Tibial artery (tissue), 4 donors: ENCODE results near the gene UST.

ENCODE experiments used
- DNase-seq, 2 donors: peaks; one replicate each; pipeline ENCODE4 v3.0.0-alpha.2; 2019
- H3K27ac ChIP-seq, 2 donors: fragments of 200-600 bp; sonication (generic) in 1 of 2; 1 replicate in 1 of 2; 2 replicates in 1 of 2; pipeline ENCODE4 v1.5.1; 2018 to 2019; ENCODE audit warnings: mild to moderate bottlenecking in 1 of 2
- H3K27me3 ChIP-seq, 2 donors: fragments of 200-600 bp; sonication (generic) in 1 of 2; one replicate each; pipeline versions ENCODE4 v1.5.1 to v1.6.0; 2016 to 2019
- H3K36me3 ChIP-seq, 3 donors: fragments of 200-600 bp; sonication (generic) in 2 of 3; one replicate each; pipeline ENCODE4 v1.5.1; 2016 to 2019; ENCODE audit warnings: mild to moderate bottlenecking in 2 of 3
- H3K4me1 ChIP-seq, 4 donors: fragments of 200-600 bp; sonication (generic) in 2 of 4; 1 replicate in 3 of 4; 2 replicates in 1 of 4; pipeline ENCODE4 v1.5.1; 2016 to 2019
- H3K4me3 ChIP-seq, 2 donors: fragments of 200-600 bp; sonication (generic) in 1 of 2; 1 replicate in 1 of 2; 2 replicates in 1 of 2; pipeline ENCODE4 v1.5.1; 2018 to 2019; ENCODE audit warnings: mild to moderate bottlenecking in 2 of 2
- H3K9me3 ChIP-seq, 3 donors: fragments of 200-600 bp; sonication (generic) in 1 of 3; one replicate each; pipeline ENCODE4 v1.5.1; 2016 to 2019
- CTCF ChIP-seq, 2 experiments: fragments of 200-600 bp in 1 of 2; fragments of 450-650 bp in 1 of 2; IDR thresholded peaks; one replicate each; pipeline ENCODE4 v1.5.1; 2017 to 2019; ENCODE audit warnings: antibody characterized with exemption in 2 of 2, mild to moderate bottlenecking in 1 of 2, moderate library complexity in 1 of 2
- intact Hi-C: fragments of 100-400 bp; cut with DNase I; formaldehyde crosslinking; loops from one replicate; pipeline ENCODE4 v1.15.0; 2023; ENCODE audit warnings: low total_unique reads

UST gene

GRCh38 chr6:148711833-148712654, 34.8 kb upstream of the UST start:
- H3K27ac ChIP-seq: no peak overlapping the region
- H3K4me1 ChIP-seq: peaks cover 0 to 23% (median 8%) of the 10 kb centered on the region in 4 donors
- DNase-seq: no peak
- no peaks in the 10 kb centered on the region for H3K36me3 ChIP-seq
- H3K9me3 ChIP-seq: peaks cover 0 to 4% (median 0%) of the 10 kb centered on the region in 3 donors
- H3K4me3 ChIP-seq: no peak overlapping the region
- no peak for TF ChIP-seq CTCF (IDR thresholded peaks at IDR 0.05)
- H3K27me3 ChIP-seq: no peaks in the 10 kb centered on the region
- intact Hi-C loops: no loop called here

GRCh38 chr6:148713033-148713738, 33.6 kb upstream of the UST start:
- Histone ChIP-seq H3K27ac (no peak overlapping the region), H3K4me1 (peaks cover 0 to 20% (median 8%) of the 10 kb centered on the region in 4 donors), H3K27me3 (no peaks in the 10 kb centered on the region), H3K9me3 (peaks cover 0 to 4% (median 0%) of the 10 kb centered on the region in 3 donors), H3K4me3 (no peak overlapping the region), H3K36me3 (no peaks in the 10 kb centered on the region)
- DNase-seq: no peak
- intact Hi-C loops: no loop called here
- TF ChIP-seq CTCF (IDR thresholded peaks at IDR 0.05): no peak

- H3K4me1 ChIP-seq: peaks cover 0 to 13% (median 8%) of the 10 kb centered on the region in 4 donors
- no peak for TF ChIP-seq CTCF (IDR thresholded peaks at IDR 0.05)
- H3K9me3 ChIP-seq: peaks cover 0 to 4% (median 0%) of the 10 kb centered on the region in 3 donors
- H3K27me3 ChIP-seq: no peaks in the 10 kb centered on the region
- intact Hi-C loops: no loop called here
- no peak for DNase-seq
- no peak overlapping the region for H3K27ac ChIP-seq
- H3K36me3 ChIP-seq: no peaks in the 10 kb centered on the region
- no peak overlapping the region for H3K4me3 ChIP-seq
These were observed 32.9 kb upstream of the UST start for GRCh38 chr6:148713921-148714320.

GRCh38 chr6:148716811-148717210, 30.0 kb upstream of the UST start:
- H3K9me3 ChIP-seq: peaks cover 0 to 4% (median 0%) of the 10 kb centered on the region in 3 donors
- no peak overlapping the region for H3K27ac ChIP-seq
- no peak for TF ChIP-seq CTCF (IDR thresholded peaks at IDR 0.05)
- H3K4me1 ChIP-seq: no peaks in the 10 kb centered on the region
- H3K36me3 ChIP-seq: no peaks in the 10 kb centered on the region
- no peak overlapping the region for H3K4me3 ChIP-seq
- DNase-seq: no peak
- intact Hi-C loops: no loop called here
- H3K27me3 ChIP-seq: no peaks in the 10 kb centered on the region

- H3K4me1 ChIP-seq: peaks cover 0 to 7% (median 0%) of the 10 kb centered on the region in 4 donors
- no peaks in the 10 kb centered on the region for H3K36me3 ChIP-seq
- DNase-seq: no peak
- TF ChIP-seq CTCF (IDR thresholded peaks at IDR 0.05): no peak
- H3K27ac ChIP-seq: no peak overlapping the region
- intact Hi-C loops: no loop called here
- no peak overlapping the region for H3K4me3 ChIP-seq
- no peaks in the 10 kb centered on the region for H3K9me3 ChIP-seq
- H3K27me3 ChIP-seq: no peaks in the 10 kb centered on the region
These were observed 26.4 kb upstream of the UST start for GRCh38 chr6:148720406-148720805.
